ENCODE results near the gene MGAT5.
"Not testable (repeated sequence)": the region's sequence is repeated elsewhere in the genome, so short reads cannot be mapped to it uniquely, and the experiment has no call there.

MGAT5 gene

DNA sequence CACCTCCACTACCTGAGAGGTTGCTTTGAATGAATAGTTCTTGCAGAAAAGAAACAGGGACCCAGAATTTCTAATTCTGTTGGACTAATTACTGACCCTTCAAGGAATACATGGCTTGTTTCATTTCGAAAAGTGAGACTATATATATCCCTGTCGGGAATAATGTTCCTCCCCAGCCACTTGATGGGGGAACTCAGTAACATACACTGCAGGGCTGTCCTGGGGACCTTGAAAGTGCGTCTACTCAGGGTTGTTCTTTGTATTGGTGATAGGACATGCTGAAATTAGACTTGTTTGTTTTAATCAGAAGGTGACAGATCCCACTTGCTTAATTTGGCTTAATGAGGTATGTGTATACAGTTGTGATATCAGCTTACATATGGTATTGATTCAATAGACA, 25.5 kb downstream of the MGAT5 start:
- no peak for DNase-seq (ENCODE audit: low spot score)

DNA sequence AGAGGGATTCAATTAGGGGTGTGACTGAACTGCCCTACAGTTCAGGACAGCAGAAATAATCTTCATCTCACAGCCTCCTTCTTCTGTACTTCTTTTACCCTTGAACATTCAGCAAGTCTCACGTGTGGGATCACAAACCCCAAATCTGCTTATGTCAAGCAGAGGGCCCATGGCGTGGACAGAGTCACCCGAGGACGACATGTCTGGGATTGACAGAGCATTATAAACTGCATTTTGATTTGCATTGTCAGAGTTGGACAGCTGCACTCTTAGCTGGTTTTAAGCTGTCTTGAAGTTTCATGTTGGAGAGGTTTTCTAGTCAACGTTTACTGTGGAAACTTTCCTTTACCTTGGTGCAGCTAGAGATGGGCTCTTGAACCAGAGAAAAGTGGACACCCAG, 26.4 kb downstream of the MGAT5 start:
- DNase-seq (ENCODE audit: low spot score) = no peak

DNA sequence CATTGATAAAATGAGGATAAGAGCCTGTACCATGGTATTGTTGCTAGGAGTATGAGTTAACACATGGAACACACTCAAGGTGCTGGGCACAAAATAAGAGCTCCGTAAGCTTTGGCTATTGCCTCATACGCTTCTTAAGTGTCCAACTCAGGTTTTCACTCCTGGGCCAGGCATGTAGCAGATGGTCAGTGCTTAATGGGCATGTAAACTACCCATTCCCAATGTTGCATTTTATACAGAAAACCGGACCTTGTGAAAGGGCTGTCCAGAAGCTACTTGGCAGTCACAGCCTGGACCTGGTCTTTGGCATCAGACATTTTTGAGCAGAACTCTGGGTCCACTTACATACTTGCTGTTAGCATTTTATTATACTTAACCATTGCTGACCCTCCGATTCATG, 26.9 kb downstream of the MGAT5 start:
- DNase-seq (ENCODE audit: low spot score) = no peak

DNA sequence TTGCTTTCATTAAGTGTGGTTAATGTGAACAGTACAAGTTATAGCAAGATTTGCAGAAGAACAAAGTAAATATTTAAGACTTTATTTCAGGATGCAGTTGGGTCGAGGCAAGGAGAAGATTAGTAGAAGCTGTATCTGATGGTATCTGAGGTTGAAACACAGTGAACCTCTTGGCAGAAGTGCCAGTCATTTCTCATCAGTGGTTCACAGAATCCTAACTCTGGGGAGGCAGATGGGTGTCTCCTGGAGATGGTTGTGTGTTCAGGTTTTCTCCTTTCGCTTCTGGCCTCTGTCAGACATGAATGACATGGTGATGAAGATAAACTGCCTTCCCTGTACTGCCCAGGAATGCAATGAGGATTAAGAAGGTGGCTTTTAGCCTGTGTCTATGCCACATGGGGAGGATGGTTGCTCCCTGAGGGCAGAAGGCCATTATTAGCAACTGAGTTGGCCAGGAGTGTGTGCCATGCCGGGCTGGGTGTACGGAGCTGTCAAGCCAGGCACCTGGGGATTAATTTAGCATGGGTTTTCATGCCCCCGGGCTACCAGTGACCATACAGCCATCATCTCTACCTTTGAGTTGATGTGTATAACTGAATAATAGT, 28.0 kb downstream of the MGAT5 start:
- no peak for DNase-seq (ENCODE audit: low spot score)

DNA sequence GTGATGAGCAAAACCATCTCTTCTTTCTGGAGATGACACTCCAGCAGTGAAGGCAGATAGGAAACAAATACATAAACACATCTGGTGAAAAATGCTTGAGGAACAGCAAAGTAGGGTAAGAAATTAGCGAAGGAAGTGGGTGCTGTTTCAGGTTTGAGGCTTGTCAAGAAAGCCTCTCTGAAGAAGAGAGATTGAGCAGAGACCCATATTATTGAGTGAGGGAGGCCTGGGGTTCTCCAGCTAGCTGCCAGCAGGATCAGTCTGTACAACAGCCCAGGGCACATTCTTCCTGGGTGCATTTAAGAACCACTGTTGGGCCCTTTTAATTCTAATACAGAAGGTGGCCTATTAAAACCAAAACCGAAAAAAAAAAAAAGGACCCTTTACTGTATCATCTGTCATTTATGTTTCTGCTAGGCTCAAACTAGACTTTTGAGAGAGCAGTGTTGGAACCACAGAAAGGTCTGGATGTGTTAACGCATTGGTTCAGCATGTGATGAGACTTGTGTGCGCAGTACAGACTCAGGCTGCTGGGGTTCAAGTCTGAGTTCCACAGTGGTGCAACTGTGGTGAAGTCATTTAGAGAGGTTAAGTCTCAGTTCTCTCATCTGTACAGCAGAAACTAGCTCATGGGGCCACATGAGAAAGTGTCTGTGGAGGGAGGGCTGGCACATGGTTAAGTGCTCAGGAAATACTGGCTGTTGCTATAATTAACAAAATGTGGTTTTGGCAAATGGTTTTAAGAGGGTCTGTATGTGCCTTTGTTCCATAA, 28.9 kb downstream of the MGAT5 start:
- DNase-seq (ENCODE audit: low spot score) = no peak

DNA sequence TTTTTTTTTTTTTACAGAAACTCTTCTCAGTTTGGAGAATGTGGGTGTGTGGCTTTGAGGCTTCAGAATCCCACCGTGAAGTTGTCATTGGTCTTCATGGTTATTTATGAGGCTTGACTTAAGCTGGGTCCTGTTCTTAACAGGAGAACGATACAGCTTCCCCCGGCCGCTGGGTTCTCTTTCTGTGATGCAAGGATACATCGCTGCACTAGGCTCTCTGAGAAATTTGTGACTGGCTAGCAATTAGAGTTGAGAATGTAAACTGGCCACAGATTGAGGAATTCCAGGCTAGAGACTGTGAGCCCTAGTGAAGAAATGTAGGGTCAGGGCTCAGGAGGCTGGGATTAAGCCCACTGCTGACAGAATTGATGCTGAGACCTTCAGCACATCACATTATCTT, 29.8 kb downstream of the MGAT5 start:
- DNase-seq (ENCODE audit: low spot score) = no peak

DNA sequence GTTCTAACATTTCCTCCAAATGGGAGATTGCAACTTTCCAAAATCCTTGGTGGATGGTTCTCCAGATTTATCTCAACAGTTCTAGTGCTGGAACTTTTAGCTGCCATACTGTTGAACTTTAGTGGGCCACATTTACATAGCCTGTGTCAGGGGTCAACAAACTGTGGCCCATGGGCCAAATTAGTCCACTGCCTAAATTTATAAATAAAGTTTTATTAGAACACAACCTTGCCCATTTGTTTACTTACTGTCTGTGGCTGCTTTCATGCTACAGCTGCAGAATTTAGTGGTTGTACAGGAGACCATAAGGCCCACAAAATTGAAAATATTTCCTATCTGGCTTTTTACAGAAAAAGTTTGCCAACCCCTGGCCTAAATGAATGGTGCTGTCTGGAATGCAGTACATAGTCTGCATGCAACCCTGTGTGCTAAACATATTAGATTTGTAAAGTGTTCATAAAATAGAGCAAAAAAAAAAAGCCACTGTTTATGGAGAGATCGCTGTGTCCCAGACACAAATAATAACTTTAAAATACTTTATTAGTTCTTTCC, 30.3 kb downstream of the MGAT5 start:
- no peak for DNase-seq (ENCODE audit: low spot score)

DNA sequence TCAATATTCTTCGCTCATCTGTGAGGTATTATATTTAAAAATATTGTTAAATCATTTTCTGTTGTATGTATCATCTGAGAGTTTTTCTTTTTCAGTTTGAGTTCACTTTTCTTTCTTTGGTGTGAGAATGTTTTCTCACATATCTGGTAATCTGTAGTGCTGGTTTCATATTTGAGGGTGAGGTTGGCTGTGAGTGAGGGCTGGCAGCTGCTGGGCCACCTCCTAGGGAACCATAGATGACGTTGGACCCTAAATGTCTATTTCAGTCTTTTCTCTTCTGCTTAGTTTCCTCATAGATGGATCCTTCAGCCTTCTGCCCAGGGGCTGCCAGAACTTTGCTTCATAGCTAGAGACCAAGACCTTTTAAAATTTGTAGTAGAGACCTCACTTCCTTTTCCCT, 33.5 kb downstream of the MGAT5 start:
- no peak for DNase-seq (ENCODE audit: low spot score)

DNA sequence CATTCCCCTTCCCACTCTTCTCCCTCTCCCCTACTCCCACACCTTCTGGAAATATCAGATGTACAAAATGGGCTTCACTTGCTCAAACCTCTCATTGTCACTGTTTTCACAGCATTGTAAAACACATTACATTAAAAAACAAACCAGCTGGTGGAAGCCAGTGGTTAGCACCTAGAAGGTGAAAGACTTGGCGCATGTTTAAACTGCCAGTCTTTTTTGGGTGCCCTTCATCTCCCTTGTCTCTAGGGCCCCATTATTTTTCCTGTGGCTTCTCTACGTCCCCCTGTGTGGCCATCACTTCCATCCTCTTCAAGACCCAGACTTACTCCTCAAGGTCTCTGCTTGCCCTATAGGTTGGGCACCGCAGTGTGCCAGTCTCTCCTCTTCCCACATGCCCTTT, 34.9 kb downstream of the MGAT5 start:
- DNase-seq (ENCODE audit: low spot score) = no peak

DNA sequence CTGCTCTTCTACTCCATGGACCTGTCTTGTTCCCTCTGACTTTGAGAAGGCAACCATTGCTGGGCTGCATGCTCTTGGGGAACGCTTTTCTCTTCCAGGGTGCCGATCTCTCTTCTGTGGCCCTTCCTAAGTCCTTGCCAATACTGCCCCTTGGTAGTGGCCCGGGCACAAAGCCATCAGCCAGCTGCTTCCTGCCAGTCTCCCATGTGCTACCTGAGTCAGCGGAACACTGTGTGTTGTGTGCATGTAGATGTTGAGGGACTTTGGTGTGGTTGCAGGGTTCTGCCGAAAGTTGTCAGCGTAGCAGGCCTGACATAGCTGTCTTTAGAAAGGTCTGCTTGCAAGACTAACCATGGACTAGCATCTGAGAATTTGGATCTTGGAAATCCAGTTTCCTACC, 35.4 kb downstream of the MGAT5 start:
- DNase-seq (ENCODE audit: low spot score) = no peak

DNA sequence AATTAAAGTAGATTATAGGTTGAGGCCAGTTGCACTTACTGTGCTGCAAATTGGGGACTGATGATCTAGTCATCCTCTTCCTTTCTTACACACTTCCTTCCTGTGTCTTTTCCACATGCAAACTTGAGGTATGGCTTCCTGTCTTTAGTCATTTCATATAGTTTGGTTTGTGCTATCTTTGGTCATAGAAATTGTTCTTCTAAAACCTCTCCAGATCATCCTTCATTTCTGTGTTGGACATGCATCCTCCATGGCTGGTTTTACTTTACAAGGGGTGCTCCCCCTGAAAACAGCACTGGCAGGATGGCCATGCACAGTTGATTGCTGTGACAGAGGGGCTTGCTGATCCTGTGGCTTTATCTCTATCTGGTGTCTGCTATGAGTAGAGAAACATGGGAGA, 36.5 kb downstream of the MGAT5 start:
- DNase-seq (ENCODE audit: low spot score) = no peak

DNA sequence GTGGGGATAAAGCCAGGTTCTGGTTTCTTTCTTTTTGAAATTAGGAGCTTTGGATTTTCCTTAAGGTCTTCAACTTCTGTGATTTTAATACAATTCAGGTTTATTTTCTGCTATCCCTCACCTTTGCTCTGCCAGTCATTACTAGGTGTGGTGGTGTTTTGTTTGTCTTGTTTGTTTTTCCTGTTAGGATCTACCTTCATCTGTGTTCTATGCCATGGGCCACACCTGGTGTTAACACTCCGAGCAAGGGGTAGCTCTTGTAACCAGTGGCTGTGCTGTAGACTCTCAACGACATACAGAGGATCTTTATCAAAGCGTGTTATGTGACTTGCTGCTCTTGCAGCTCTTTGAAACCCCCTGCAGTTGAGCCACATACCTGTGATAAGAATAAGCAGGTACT, 38.6 kb downstream of the MGAT5 start:
- no peak for DNase-seq (ENCODE audit: low spot score)

DNA sequence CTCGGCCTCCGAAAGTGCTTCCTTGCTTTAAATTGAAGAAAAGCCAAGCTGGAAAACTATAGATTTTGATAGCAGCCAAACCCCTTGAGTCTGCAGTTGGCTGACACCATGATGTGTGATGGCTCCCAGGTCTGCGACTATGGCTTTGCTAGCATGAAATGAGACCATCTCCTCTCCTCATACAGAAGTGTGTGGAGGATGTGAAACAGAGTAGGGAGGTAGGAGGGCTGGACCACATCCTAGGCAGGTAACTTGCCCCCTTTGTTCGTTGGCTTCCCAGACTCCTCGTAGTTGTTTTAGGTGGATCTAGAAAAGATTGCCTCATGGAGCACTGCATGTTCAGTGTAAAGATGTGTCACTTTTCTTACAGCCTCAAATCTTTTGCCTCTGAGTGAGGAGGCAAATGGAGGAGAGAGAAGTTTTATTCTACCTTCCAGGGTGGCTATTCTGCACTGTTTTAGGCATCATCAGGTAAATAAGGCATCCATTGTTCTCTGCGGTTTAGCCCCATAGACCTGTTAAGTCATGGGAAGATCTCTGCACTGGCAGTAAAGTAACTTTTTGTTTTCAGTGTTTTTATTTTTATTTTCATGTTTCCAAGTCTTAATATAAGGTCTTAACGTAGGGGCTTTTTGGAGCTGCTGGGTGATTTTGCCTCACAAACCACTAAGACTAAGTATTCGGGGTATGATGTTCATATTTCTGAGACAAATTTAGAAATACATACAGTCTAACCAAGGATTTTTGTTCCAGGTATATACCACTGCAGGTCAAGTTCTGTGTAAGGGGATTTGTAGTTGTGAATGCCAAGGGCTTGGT, 40.1 kb downstream of the MGAT5 start:
- no peak for DNase-seq (ENCODE audit: low spot score)

DNA sequence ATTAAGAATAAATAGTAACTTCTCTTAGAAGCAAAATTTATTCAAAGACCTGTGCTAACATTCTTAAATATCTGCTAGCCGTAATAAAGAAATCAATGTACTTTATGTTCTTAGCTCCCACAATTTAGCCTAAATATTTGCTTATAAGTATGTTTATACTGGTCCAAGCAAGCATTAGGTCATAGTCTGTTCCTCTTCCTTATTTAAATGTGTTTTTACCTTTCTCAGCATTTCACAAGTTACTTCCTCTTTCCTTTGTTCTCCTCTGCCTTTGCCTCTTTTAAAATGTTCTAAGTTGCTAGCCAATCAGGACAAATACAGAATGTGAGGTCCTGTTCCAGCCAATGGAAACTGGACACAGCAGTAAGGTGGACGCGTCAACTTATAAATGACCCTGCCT, 40.7 kb downstream of the MGAT5 start:
- DNase-seq (ENCODE audit: low spot score) = not testable (repeated sequence)

DNA sequence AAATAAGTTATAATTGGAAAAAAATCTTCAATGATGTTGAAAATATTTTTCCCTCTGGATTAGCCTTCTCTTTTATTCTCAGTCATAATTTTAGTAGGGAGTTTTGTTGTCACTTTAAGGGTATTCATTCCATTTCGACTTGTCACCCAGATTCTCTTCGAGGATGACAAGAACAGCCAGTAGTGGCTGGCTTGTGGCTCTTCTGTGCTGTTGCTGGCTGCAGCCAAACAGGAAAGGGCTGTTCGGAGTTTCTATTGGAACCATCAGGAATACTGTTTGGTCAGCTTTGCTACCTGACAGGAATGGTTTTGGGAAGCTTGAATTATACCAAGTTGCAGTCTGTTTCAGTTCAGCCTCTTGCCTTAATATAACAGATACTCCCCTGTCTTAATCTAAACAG, 41.6 kb downstream of the MGAT5 start:
- DNase-seq (ENCODE audit: low spot score) = no peak

DNA sequence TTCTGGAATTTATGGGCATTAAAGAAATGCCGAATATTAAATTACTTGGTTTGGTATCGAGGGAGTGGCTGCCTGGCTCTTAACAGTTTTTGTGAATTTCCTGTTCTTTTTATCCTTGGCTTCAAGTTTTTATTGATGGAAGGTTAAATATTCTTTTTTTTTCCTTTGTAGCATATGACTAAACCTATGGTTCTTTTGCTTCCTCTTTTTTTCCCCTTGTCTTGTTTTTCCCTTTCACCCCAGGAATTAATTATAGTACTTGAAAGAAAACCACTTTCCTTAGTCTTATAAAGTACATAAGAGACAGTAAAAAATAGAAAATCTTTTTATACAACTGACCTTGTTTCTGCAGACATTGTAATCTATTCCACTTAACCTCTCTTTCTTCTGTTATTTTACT, 42.4 kb downstream of the MGAT5 start:
- DNase-seq (ENCODE audit: low spot score) = no peak

DNA sequence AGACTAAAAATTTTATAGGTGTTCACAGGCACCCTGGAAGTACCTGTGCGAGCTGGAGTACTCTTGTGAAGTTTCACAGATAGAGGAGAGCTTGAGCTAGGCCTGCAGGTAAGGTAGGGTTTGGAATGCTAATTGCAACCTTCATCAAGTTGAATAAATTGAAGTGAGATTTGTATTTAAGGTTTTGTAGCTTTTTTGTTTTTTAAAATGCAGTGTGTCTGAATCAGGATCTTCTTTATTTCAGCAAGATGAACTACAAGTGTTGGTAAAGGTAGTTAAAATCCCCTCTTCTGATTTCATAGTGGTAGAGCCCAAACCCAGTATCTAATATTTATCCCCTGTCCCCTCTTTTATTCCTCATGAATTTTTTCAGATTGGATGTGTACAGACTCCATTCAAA, 45.5 kb downstream of the MGAT5 start:
- DNase-seq (ENCODE audit: low spot score) = no peak

DNA sequence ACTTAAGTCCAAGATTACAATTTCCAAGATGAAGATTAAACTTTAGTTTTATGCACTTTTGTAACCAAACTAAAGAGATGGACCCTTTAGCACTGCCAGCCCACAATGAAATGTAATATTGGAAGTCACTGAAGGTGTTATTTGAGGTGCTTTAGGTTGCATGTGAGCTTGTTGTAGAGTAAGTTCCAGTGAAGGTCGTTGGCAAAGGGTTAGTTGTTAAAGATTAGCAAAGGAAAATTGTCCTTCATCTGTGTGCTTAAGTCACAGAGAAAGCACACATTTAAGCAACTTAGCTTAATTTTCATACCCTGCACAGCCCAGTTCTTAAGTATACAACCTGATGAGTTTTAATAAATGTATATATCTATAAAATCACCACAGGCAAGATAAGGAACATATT, 46.7 kb downstream of the MGAT5 start:
- DNase-seq (ENCODE audit: low spot score) = no peak

DNA sequence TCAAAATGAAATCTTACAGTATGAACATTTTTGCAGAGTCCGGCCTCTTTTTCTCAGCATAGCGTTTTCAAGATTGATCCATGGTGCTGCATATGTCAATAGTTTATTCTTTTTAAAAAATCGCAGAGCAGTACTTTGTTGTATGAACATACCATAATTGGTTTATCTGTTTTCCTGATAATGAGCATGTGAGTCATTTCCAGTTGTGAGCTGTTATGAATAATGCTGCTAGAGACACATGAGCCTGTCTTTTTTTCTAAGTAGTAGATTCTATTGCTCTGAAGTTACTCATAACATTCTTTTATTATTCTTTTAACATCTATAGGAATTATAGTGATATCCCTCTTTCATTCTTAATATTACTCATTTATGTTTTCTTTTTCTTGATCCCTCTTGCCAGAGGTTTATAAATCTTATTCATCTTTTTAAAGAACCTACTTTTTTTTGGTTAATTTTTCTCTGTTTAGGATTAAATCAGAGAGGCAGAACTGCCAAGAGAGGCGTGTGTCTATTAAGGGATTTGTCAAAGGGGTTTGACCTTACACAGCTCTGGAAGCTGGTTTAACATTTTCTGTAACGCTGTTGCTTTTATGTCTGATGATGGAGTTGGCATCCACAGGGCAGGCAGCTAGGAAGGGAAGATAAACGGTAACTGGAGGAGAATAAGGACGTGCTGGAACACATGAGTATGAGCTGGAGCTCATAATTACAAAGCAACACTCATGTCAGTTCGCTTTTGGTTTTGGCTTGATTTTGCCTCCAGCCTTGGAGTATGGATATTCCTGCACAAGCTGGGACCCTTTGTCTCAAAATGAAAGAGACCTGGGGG, 47.4 kb downstream of the MGAT5 start:
- DNase-seq (ENCODE audit: low spot score) = no peak

DNA sequence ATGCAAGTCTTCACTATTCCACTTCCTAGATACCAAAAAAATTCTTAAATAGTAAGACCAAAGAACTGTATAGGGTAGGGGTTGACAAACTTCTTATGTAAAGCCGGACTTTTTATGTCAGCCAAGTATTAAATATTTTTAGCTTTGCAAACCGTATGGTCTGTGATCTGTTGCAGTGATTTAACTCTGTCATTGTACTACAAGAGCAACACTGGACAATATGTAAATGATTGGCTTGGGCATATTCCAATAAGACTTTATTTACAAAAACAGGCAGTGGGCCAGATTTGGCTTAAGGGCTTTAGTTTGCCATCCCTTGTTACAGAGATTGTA, 48.0 kb downstream of the MGAT5 start:
- DNase-seq (ENCODE audit: low spot score) = no peak

DNA sequence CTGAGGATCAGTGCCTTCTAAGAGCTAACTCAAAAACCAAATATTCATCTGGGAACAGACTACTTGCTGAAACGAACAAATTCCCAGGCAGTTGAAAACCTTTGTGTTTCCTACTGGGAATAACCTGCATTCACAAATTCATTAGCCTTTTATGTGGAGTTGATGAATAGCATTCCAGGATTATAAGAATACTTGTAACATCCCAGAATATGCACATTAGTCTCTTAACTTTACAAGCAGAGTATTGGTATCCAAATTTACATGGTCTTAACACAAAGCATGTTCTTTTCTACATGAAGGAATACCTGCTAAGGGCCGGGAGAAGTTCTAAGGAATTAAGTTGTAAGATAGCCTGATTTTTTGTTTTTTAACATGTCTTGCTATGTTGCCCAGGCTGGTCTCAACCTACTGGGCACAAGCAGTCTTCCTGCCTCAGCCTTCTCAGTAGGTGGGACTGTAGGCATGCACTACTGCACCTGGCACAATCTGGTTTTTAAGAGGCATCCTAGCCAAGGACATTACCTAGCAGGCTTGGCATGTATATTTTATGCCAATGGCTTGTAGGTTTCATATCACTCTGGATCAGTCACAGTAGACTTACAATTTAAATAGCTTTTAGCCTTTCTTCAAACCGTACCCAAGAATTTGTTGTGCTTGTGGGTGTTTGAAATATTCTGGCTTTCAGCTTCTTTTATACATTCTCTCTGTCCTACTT, 50.7 kb downstream of the MGAT5 start:
- DNase-seq (ENCODE audit: low spot score) = no peak

DNA sequence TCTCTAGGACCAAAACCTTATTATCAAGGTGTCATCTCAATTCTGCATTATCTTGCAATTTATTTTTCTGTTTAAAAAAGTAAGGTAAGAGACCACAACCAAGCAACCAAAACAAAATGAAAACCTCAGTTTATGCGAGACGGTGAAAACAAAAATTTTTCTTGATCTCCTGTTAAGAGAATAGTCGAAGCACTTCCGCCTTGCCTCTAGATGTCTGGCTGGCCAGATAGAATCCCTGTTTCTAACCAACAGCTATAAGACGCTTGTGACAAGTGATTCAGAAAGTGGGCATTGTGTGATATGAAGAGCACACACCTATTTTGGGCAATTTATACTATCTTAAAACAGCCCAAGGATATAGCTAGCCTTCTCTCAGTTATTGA, 51.2 kb downstream of the MGAT5 start:
- DNase-seq (ENCODE audit: low spot score) = no peak

Measured in HuH-7 (cell line).